ENCODE results near the gene TCTN3.

DNA sequence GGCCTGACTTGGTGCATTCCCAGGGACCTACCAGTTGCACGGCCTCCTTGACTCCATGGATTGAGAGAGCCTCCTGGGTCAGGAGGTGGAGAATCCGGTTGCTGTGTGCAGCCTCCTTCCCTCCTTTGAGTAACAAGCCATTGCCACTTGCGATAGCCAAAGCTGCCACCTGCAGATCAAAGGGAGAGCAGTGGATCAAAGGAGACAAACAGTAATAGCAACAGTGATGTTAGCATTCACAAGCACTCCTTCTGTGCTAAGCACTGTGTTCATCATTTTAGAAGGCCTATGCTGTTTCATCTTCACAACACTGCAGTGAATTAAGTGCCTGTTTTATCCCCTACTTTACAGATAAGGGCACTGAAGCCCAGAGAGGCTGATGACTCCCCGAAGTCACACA, 77.3 kb downstream of the TCTN3 start:
- TF ChIP-seq, protein P1, sequence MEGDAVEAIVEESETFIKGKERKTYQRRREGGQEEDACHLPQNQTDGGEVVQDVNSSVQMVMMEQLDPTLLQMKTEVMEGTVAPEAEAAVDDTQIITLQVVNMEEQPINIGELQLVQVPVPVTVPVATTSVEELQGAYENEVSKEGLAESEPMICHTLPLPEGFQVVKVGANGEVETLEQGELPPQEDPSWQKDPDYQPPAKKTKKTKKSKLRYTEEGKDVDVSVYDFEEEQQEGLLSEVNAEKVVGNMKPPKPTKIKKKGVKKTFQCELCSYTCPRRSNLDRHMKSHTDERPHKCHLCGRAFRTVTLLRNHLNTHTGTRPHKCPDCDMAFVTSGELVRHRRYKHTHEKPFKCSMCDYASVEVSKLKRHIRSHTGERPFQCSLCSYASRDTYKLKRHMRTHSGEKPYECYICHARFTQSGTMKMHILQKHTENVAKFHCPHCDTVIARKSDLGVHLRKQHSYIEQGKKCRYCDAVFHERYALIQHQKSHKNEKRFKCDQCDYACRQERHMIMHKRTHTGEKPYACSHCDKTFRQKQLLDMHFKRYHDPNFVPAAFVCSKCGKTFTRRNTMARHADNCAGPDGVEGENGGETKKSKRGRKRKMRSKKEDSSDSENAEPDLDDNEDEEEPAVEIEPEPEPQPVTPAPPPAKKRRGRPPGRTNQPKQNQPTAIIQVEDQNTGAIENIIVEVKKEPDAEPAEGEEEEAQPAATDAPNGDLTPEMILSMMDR (IDR thresholded peaks at IDR 0.05): no peak
- TF ChIP-seq POLR2A (IDR thresholded peaks at IDR 0.05): no peak

All from esophagus squamous epithelium (tissue), 4 donors.